HepG2 (cell line): ENCODE measurements around the gene INKA1. TPM values are rescaled to one million over a fixed set of nuclear protein-coding genes. Genes with fewer than 3 reads are reported as not detected.

Source experiments
- BRCA1 ChIP-seq: sonication (generic); formaldehyde crosslinking; IDR thresholded peaks from 2 replicates; pipeline ENCODE4 v1.4.0; 2020; ENCODE audit warnings: missing genetic modification reagents
- CAMTA2 ChIP-seq: sonication (generic); formaldehyde crosslinking; IDR thresholded peaks from 2 replicates; pipeline ENCODE4 v1.4.0; 2020; ENCODE audit warnings: mild to moderate bottlenecking, missing genetic modification reagents, borderline replicate concordance
- CC2D1A ChIP-seq: sonication (generic); formaldehyde crosslinking; IDR thresholded peaks from 2 replicates; pipeline ENCODE4 v1.8.1; 2023; ENCODE audit warnings: mild to moderate bottlenecking, missing genetic modification reagents
- EHMT2 ChIP-seq: fragments of 200-600 bp; sonication (generic); IDR thresholded peaks from 2 replicates; pipeline ENCODE4 v1.7.0; 2017; ENCODE audit warnings: antibody characterized with exemption, low read depth, low read length, borderline replicate concordance
- FOSL2 ChIP-seq: sonication (generic); formaldehyde crosslinking; IDR thresholded peaks from 2 replicates; pipeline ENCODE4 v1.4.0; 2020; ENCODE audit warnings: missing genetic modification reagents
- FOXJ3 ChIP-seq: sonication (generic); formaldehyde crosslinking; IDR thresholded peaks from 2 replicates; pipeline ENCODE4 v1.4.0; 2020; ENCODE audit warnings: missing genetic modification reagents, mild to moderate bottlenecking, borderline replicate concordance
- HDAC2 ChIP-seq: sonication (generic); formaldehyde crosslinking; IDR thresholded peaks from 2 replicates; pipeline ENCODE4 v1.4.0; 2020; ENCODE audit warnings: missing genetic modification reagents
- HES4 ChIP-seq: sonication (generic); formaldehyde crosslinking; IDR thresholded peaks from 2 replicates; pipeline ENCODE4 v1.9.0; 2021; ENCODE audit warnings: mild to moderate bottlenecking, missing genetic modification reagents, borderline replicate concordance
- IRF1 ChIP-seq: sonication (generic); formaldehyde crosslinking; IDR thresholded peaks from 2 replicates; pipeline ENCODE4 v1.4.0; 2020; ENCODE audit warnings: low read depth, mild to moderate bottlenecking, missing genetic modification reagents
- IRF2 ChIP-seq: IDR thresholded peaks from 2 replicates; pipeline ENCODE4 v1.6.1; 2018; ENCODE audit warnings: missing genetic modification reagents, missing compliant biosample characterization
- MNT ChIP-seq: fragments of 450-650 bp; IDR thresholded peaks from 2 replicates; pipeline ENCODE4 v1.6.1; 2016
- RFX1 ChIP-seq: fragments of 450-650 bp; IDR thresholded peaks from 2 replicates; pipeline ENCODE4 v1.6.1; 2017
- SNAPC5 ChIP-seq: sonication (generic); formaldehyde crosslinking; IDR thresholded peaks from 2 replicates; pipeline ENCODE4 v1.8.1; 2023; ENCODE audit warnings: mild to moderate bottlenecking, missing genetic modification reagents, borderline replicate concordance
- SNRNP70 ChIP-seq: fragments of 200-400 bp; formaldehyde crosslinking; IDR thresholded peaks from 2 replicates; pipeline ENCODE4 v1.6.1; 2017; ENCODE audit warnings: mild to moderate bottlenecking, low read depth, low read length, moderate library complexity
- SRSF9 ChIP-seq: fragments of 200-400 bp; formaldehyde crosslinking; IDR thresholded peaks from 2 replicates; pipeline ENCODE4 v1.6.1; 2018; ENCODE audit warnings: borderline replicate concordance, mild to moderate bottlenecking, low read depth, low read length; ENCODE audit not compliant: insufficient read depth, poor library complexity, severe bottlenecking
- TEF ChIP-seq: sonication (generic); formaldehyde crosslinking; IDR thresholded peaks from 2 replicates; pipeline ENCODE4 v1.5.0; 2020; ENCODE audit warnings: missing genetic modification reagents
- TFAP4 ChIP-seq: sonication (generic); IDR thresholded peaks from 2 replicates; pipeline ENCODE4 v1.6.1; 2016; ENCODE audit warnings: low read depth, borderline replicate concordance
- ZNF180 ChIP-seq: sonication (generic); formaldehyde crosslinking; IDR thresholded peaks from 2 replicates; pipeline ENCODE4 v1.4.0; 2020; ENCODE audit warnings: low read depth, missing genetic modification reagents, borderline replicate concordance
- ZNF230 ChIP-seq: sonication (generic); formaldehyde crosslinking; IDR thresholded peaks from 2 replicates; pipeline ENCODE4 v1.4.0; 2020; ENCODE audit warnings: mild to moderate bottlenecking, missing genetic modification reagents
- ZNF513 ChIP-seq: sonication (generic); formaldehyde crosslinking; conservative IDR thresholded peaks from 2 replicates; pipeline ENCODE4 v1.5.0; 2020; ENCODE audit warnings: missing genetic modification reagents
- ZNF530 ChIP-seq: sonication (generic); formaldehyde crosslinking; IDR thresholded peaks from 2 replicates; pipeline ENCODE4 v1.5.0; 2020; ENCODE audit warnings: low read depth, mild to moderate bottlenecking, missing genetic modification reagents
- ZNF557 ChIP-seq: sonication (generic); formaldehyde crosslinking; IDR thresholded peaks from 2 replicates; pipeline ENCODE4 v1.4.0; 2020; ENCODE audit warnings: missing genetic modification reagents
- ZNF572 ChIP-seq: sonication (generic); formaldehyde crosslinking; IDR thresholded peaks from 2 replicates; pipeline ENCODE4 v1.5.1; 2020; ENCODE audit warnings: mild to moderate bottlenecking, missing genetic modification reagents
- ZNF761 ChIP-seq: sonication (generic); formaldehyde crosslinking; conservative IDR thresholded peaks from 2 replicates; pipeline ENCODE4 v1.4.0; 2020; ENCODE audit warnings: mild to moderate bottlenecking, missing genetic modification reagents
- ZNF792 ChIP-seq: IDR thresholded peaks from 2 replicates; pipeline ENCODE4 v1.6.1; 2016
- ZNF816 ChIP-seq: sonication (generic); formaldehyde crosslinking; IDR thresholded peaks from 2 replicates; pipeline ENCODE4 v1.8.0; 2022; ENCODE audit warnings: missing genetic modification reagents, mild to moderate bottlenecking, borderline replicate concordance
- polyA plus RNA-seq, 8 experiments: library from polyadenylated mRNA; depleted of rRNA in 3 of 8; stranded (reverse) in 7 of 8; unstranded in 1 of 8; fragments of >200 nt; fragmentation: Illumina TruSeq in 4 of 8; extraction: Trizol in 4 of 8; gene quantifications; 2 replicates each; pipeline versions ENCODE4 v1.2.1 to v1.2.3, GENCODE V29; 2011 to 2016; ENCODE audit warnings: low read depth in 4 of 8, missing spikeins in 1 of 8, mixed read lengths in 1 of 8; ENCODE audit not compliant: insufficient read depth in 1 of 8
- total RNA-seq, 5 experiments: library from RNA; depleted of rRNA; stranded (reverse); fragments of >200 nt; fragmentation: Illumina TruSeq; extraction: Trizol; gene quantifications; 2 replicates each; pipeline ENCODE4 v1.2.3, GENCODE V29; 2016; ENCODE audit warnings: low read depth in 1 of 5

Gene INKA1
- total and polyA plus RNA-seq, 2 of the 13 experiments (the other 11 are each of a cell fraction or from before 2014, with no cell fraction given): 0.22 to 0.41 TPM

GRCh38 chr3:49802719-49803464 is at the start of gene INKA1 (continued):
- TF ChIP-seq EHMT2 (no peak), SNRNP70 (no peak), HDAC2 (CRISPR knock-in tag) (peak; percentile 54), SRSF9 (no peak), ZNF761 (CRISPR knock-in tag) (0 out of 2 replicates have a peak, but pooled peaks have one; percentile 13), SNAPC5 (CRISPR knock-in tag) (no peak), ZNF816 (no peak), CAMTA2 (CRISPR knock-in tag) (no peak), TFAP4 (peak; percentile 54; the same call in 1 of the 2 replicates), TEF (no peak), ZNF180 (CRISPR knock-in tag) (no peak), ZNF792 (CRISPR knock-in tag) (no peak), RFX1 (no peak), FOXJ3 (CRISPR knock-in tag) (no peak), IRF2 (CRISPR knock-in tag) (peak; percentile 83), ZNF572 (CRISPR knock-in tag) (peak; percentile 69; the same call in 1 of the 2 replicates), MNT (no peak), HES4 (CRISPR knock-in tag) (peak; percentile 0; the same call in 1 of the 2 replicates), ZNF557 (CRISPR knock-in tag) (no peak), ZNF230 (no peak), CC2D1A (CRISPR knock-in tag) (no peak), BRCA1 (CRISPR knock-in tag) (no peak), FOSL2 (CRISPR knock-in tag) (peak; percentile 25; the same call in 1 of the 2 replicates), ZNF530 (CRISPR knock-in tag) (no peak), ZNF513 (CRISPR knock-in tag) (no peak), IRF1 (CRISPR knock-in tag) (no peak)
